SK-N-SH treated with all-trans-retinoic acid at 6 μM for 48 hours (cell line): ENCODE results near the gene RGS16.

ENCODE experiments used
- GLIS3 ChIP-seq: fragments of 250-450 bp; sonication (Bioruptor Pico); IDR thresholded peaks from 2 replicates; pipeline ENCODE4 v1.5.0; 2020; ENCODE audit warnings: mild to moderate bottlenecking, moderate library complexity
- RARB ChIP-seq: fragments of 250-450 bp; sonication (Bioruptor Pico); IDR thresholded peaks from 2 replicates; pipeline ENCODE4 v1.8.0; 2021; ENCODE audit warnings: mild to moderate bottlenecking, moderate library complexity
- ZFP3 ChIP-seq: fragments of 250-450 bp; sonication (Bioruptor Pico); IDR thresholded peaks from 2 replicates; pipeline ENCODE4 v1.5.0; 2020; ENCODE audit warnings: mild to moderate bottlenecking, moderate library complexity
- ZFP30 ChIP-seq: fragments of 450-650 bp; formaldehyde crosslinking; IDR thresholded peaks from 2 replicates; pipeline ENCODE4 v1.5.0; 2022; ENCODE audit warnings: mild to moderate bottlenecking, moderate library complexity
- ZNF565 ChIP-seq: fragments of 450-650 bp; formaldehyde crosslinking; conservative IDR thresholded peaks from 2 replicates; pipeline ENCODE4 v1.5.0; 2020; ENCODE audit warnings: low read depth, mild to moderate bottlenecking, moderate library complexity
- ZNF70 ChIP-seq: fragments of 450-650 bp; formaldehyde crosslinking; IDR thresholded peaks from 2 replicates; pipeline ENCODE4 v1.5.0; 2020; ENCODE audit warnings: mild to moderate bottlenecking, moderate library complexity
- TF ChIP-seq, protein P1 (sequence below): fragments of 250-450 bp; sonication (Bioruptor Pico); IDR thresholded peaks from 2 replicates; pipeline ENCODE4 v1.5.1; 2020; ENCODE audit warnings: low read depth, mild to moderate bottlenecking, moderate library complexity
- TF ChIP-seq, protein P2 (sequence below): fragments of 250-450 bp; sonication (Bioruptor Pico); IDR thresholded peaks from 2 replicates; pipeline ENCODE4 v1.8.0; 2021; ENCODE audit warnings: low read depth, mild to moderate bottlenecking, moderate library complexity, borderline replicate concordance
- TF ChIP-seq, protein P3 (sequence below): fragments of 250-450 bp; sonication (Bioruptor Pico); IDR thresholded peaks from 2 replicates; pipeline ENCODE4 v1.5.0; 2020; ENCODE audit warnings: mild to moderate bottlenecking, moderate library complexity

DNA sequence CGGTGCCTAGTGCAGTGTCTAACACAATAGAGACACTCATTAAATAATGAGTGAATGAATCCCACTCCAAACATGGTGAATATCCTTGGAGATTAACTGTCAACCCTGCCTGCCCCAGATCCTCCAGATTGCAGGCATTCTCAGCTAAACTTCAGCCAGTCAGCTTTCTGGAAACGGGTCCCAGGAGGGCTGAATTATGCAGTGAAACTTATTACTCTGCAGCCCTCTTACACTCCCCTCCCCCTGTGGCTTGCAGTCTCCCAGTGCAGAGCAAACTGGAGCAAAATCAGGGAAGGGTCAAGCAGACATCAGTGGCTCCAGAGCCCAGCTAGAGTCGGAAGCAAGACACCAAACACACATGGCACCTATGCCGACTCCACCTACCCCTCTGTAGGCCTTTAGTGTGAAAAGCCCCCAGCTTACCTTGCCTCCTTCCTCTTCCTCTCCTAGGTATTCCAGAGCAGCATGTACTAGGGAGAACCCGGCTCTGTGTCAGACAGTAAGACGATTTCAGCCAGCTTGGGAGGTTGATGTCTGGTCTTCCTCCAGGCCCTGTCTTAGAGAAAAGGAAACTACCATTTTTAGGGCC, 6.5 kb upstream of the RGS16 start:
- TF ChIP-seq, protein P1, sequence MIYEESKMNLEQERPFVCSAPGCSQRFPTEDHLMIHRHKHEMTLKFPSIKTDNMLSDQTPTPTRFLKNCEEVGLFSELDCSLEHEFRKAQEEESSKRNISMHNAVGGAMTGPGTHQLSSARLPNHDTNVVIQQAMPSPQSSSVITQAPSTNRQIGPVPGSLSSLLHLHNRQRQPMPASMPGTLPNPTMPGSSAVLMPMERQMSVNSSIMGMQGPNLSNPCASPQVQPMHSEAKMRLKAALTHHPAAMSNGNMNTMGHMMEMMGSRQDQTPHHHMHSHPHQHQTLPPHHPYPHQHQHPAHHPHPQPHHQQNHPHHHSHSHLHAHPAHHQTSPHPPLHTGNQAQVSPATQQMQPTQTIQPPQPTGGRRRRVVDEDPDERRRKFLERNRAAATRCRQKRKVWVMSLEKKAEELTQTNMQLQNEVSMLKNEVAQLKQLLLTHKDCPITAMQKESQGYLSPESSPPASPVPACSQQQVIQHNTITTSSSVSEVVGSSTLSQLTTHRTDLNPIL (CRISPR knock-in tag): no peak
- TF ChIP-seq ZFP3 (CRISPR knock-in tag) (no peak), ZNF565 (CRISPR knock-in tag) (no peak), ZFP30 (no peak), ZNF70 (CRISPR knock-in tag) (no peak), GLIS3 (CRISPR knock-in tag) (no peak), RARB (no peak)
- TF ChIP-seq, protein P2, sequence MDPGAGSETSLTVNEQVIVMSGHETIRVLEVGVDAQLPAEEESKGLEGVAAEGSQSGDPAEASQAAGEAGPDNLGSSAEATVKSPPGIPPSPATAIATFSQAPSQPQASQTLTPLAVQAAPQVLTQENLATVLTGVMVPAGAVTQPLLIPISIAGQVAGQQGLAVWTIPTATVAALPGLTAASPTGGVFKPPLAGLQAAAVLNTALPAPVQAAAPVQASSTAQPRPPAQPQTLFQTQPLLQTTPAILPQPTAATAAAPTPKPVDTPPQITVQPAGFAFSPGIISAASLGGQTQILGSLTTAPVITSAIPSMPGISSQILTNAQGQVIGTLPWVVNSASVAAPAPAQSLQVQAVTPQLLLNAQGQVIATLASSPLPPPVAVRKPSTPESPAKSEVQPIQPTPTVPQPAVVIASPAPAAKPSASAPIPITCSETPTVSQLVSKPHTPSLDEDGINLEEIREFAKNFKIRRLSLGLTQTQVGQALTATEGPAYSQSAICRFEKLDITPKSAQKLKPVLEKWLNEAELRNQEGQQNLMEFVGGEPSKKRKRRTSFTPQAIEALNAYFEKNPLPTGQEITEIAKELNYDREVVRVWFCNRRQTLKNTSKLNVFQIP (CRISPR knock-in tag): no peak
- TF ChIP-seq, protein P3, sequence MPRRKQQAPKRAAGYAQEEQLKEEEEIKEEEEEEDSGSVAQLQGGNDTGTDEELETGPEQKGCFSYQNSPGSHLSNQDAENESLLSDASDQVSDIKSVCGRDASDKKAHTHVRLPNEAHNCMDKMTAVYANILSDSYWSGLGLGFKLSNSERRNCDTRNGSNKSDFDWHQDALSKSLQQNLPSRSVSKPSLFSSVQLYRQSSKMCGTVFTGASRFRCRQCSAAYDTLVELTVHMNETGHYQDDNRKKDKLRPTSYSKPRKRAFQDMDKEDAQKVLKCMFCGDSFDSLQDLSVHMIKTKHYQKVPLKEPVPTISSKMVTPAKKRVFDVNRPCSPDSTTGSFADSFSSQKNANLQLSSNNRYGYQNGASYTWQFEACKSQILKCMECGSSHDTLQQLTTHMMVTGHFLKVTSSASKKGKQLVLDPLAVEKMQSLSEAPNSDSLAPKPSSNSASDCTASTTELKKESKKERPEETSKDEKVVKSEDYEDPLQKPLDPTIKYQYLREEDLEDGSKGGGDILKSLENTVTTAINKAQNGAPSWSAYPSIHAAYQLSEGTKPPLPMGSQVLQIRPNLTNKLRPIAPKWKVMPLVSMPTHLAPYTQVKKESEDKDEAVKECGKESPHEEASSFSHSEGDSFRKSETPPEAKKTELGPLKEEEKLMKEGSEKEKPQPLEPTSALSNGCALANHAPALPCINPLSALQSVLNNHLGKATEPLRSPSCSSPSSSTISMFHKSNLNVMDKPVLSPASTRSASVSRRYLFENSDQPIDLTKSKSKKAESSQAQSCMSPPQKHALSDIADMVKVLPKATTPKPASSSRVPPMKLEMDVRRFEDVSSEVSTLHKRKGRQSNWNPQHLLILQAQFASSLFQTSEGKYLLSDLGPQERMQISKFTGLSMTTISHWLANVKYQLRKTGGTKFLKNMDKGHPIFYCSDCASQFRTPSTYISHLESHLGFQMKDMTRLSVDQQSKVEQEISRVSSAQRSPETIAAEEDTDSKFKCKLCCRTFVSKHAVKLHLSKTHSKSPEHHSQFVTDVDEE: no peak
